Breast epithelium (tissue), 3 donors: ENCODE measurements around the gene PRPF19.

Experiments
- CTCF ChIP-seq, 3 donors: fragments of 450-650 bp; IDR thresholded peaks; one replicate each; pipeline ENCODE4 v1.5.1; 2016 to 2017; ENCODE audit warnings: antibody characterized with exemption in 3 of 3, mild to moderate bottlenecking in 3 of 3, moderate library complexity in 3 of 3
- POLR2A ChIP-seq: fragments of 450-650 bp; IDR thresholded peaks from one replicate; pipeline ENCODE4 v1.6.1; 2016; ENCODE audit warnings: antibody characterized with exemption, mild to moderate bottlenecking, moderate library complexity
- POLR2AphosphoS5 ChIP-seq, 3 donors: sonication (generic); formaldehyde crosslinking; IDR thresholded peaks; one replicate each; pipeline ENCODE4 v1.6.1; 2017; ENCODE audit warnings: antibody characterized with exemption in 3 of 3

- TF ChIP-seq CTCF (IDR thresholded peaks at IDR 0.05) (no peak), POLR2AphosphoS5 (IDR thresholded peaks at IDR 0.05) (no peak), POLR2A (no peak)
Observed at GRCh38 chr11:60889869-60890311, 16.5 kb downstream of the PRPF19 start.
